K562 (cell line): Measurements from ENCODE around the gene PTGER3. TPM values are rescaled to one million over a fixed set of nuclear protein-coding genes. Genes with fewer than 3 reads are reported as not detected.

Experiments used
- ATAC-seq: fragments of 200-7000 bp; cut with Tn5 transposase; 3 replicates; pipeline ENCODE4 v1.9.1; 2020; ENCODE audit warnings: moderate library complexity
- BruUV-seq: library from RNA; stranded (reverse); fragments of 400-500 nt; replicated peaks from 2 replicates; lab custom pipeline; 2021; lab: Mats Ljungman, UMichigan
- CTCF ChIA-PET: fragments of 300-600 bp; formaldehyde crosslinking; extraction: SDS; loops from one replicate; lab custom pipeline; 2021; ENCODE audit warnings: low intra/inter-chr PET ratio; lab: Yijun Ruan, JAX
- POLR2A ChIA-PET: fragments of 300-600, 350-650 bp; sonication (Branson Sonifier 250); formaldehyde crosslinking; extraction: SDS; loops from one replicate; lab custom pipeline; 2021; ENCODE audit warnings: antibody characterized with exemption, inconsistent platforms; lab: Yijun Ruan, JAX
- DNase-seq, 4 experiments: peaks; one replicate each; pipeline versions ENCODE4 v3.0.0 to v3.0.0-alpha.2; 2011 to 2018; ENCODE audit warnings: low spot score in 3 of 4, mixed read lengths in 3 of 4; ENCODE audit errors: extremely low read depth in 1 of 4
- FAIRE-seq: peaks from 2 replicates; lab custom pipeline; 2011; peaks lifted over from hg19 to GRCh38; lab: Jason Lieb, UNC
- H2AFZ ChIP-seq: 2 replicates; pipeline ENCODE4 v1.6.0; 2011; ENCODE audit warnings: low read depth, low read length, control low read depth, inconsistent platforms
- H3K27ac ChIP-seq: fragments of 200-600 bp; 3 replicates; pipeline ENCODE4 v1.8.0; 2011; ENCODE audit warnings: low read depth, mild to moderate bottlenecking, control low read depth, inconsistent platforms, low read length, moderate library complexity, mixed read lengths; ENCODE audit errors: extremely low read depth
- H3K27me3 ChIP-seq, 2 experiments: fragments of 300-600 bp in 1 of 2; 2 replicates in 1 of 2; 3 replicates in 1 of 2; pipeline versions ENCODE4 v1.6.0 to v1.8.0; 2011; ENCODE audit warnings: inconsistent platforms in 2 of 2, low read length in 2 of 2, mild to moderate bottlenecking in 1 of 2, mixed read lengths in 1 of 2, moderate library complexity in 1 of 2; ENCODE audit not compliant: control insufficient read depth in 2 of 2, insufficient read depth in 2 of 2
- H3K36me3 ChIP-seq: fragments of 300-600 bp; 3 replicates; pipeline ENCODE4 v1.8.0; 2011; ENCODE audit warnings: mild to moderate bottlenecking, low read length, inconsistent platforms; ENCODE audit not compliant: control insufficient read depth, insufficient read depth
- H3K4me1 ChIP-seq, 2 experiments: fragments of 200-600 bp in 1 of 2; replicated peaks in 1 of 2; 2 replicates in 1 of 2; 3 replicates in 1 of 2; pipeline versions ENCODE4 v1.5.1 to v1.8.0; 2011; ENCODE audit warnings: inconsistent platforms in 2 of 2, low read length in 2 of 2, mild to moderate bottlenecking in 1 of 2, mixed read lengths in 1 of 2, moderate library complexity in 1 of 2; ENCODE audit not compliant: control insufficient read depth in 2 of 2, insufficient read depth in 2 of 2
- H3K4me2 ChIP-seq: 2 replicates; pipeline ENCODE4 v1.6.1; 2011; ENCODE audit warnings: low read length, control low read depth, inconsistent platforms, mixed read lengths; ENCODE audit not compliant: insufficient read depth
- H3K4me3 ChIP-seq: fragments of 200-600 bp; sonication (generic), shearing (Covaris generic); 2 replicates; pipeline ENCODE4 v1.5.1; 2016; ENCODE audit warnings: control low read depth, inconsistent platforms
- H3K79me2 ChIP-seq: fragments of 200-600 bp; 3 replicates; pipeline ENCODE4 v1.8.0; 2011; ENCODE audit warnings: low read length, inconsistent platforms; ENCODE audit not compliant: control insufficient read depth, insufficient read depth
- H3K9ac ChIP-seq, 2 experiments: 2 replicates each; pipeline versions ENCODE4 v1.6.0 to v1.6.1; 2011; ENCODE audit warnings: low read depth in 2 of 2, low read length in 2 of 2, control low read depth in 1 of 2, inconsistent platforms in 1 of 2, mild to moderate bottlenecking in 1 of 2, mixed read lengths in 1 of 2; ENCODE audit not compliant: insufficient read depth in 1 of 2
- H3K9me1 ChIP-seq: one replicate; pipeline ENCODE4 v1.6.0; 2011; ENCODE audit warnings: inconsistent platforms, mild to moderate bottlenecking, low read length, moderate library complexity; ENCODE audit not compliant: control insufficient read depth, insufficient read depth
- H3K9me3 ChIP-seq: replicated peaks from 2 replicates; pipeline ENCODE4 v1.5.1; 2011; ENCODE audit warnings: low read depth, low read length, inconsistent platforms; ENCODE audit not compliant: control insufficient read depth, insufficient read depth
- H4K20me1 ChIP-seq: replicated peaks from 2 replicates; pipeline ENCODE4 v1.6.1; 2011; ENCODE audit warnings: low read length, inconsistent platforms, mixed read lengths; ENCODE audit not compliant: control insufficient read depth, insufficient read depth
- ARID1B ChIP-seq: fragments of 450-650 bp; IDR thresholded peaks from 2 replicates; pipeline ENCODE4 v1.6.1; 2016; ENCODE audit warnings: antibody characterized with exemption, mild to moderate bottlenecking, inconsistent platforms
- BHLHE40 ChIP-seq: IDR thresholded peaks from 2 replicates; pipeline ENCODE4 v1.6.1; 2011; ENCODE audit warnings: low read length, improper control_type of control experiment
- C11orf30 ChIP-seq: fragments of 450-650 bp; IDR thresholded peaks from 2 replicates; pipeline ENCODE4 v1.6.1; 2016; ENCODE audit warnings: low read depth, mild to moderate bottlenecking
- CHD1 ChIP-seq: fragments of 200-600 bp; sonication (generic); IDR thresholded peaks from one replicate; pipeline ENCODE4 v1.6.1; 2012; ENCODE audit warnings: mild to moderate bottlenecking, moderate library complexity, low read length, inconsistent platforms
- FOXK1 ChIP-seq: sonication (generic); formaldehyde crosslinking; IDR thresholded peaks from 2 replicates; pipeline ENCODE4 v1.8.0; 2022; ENCODE audit warnings: missing genetic modification reagents, mild to moderate bottlenecking, borderline replicate concordance
- PHF20 ChIP-seq: fragments of 450-650 bp; IDR thresholded peaks from 2 replicates; pipeline ENCODE4 v1.6.1; 2018; ENCODE audit not compliant: partially characterized antibody
- SAP30 ChIP-seq: fragments of 200-600 bp; sonication (generic); IDR thresholded peaks from 2 replicates; pipeline ENCODE4 v1.6.1; 2012; ENCODE audit warnings: borderline replicate concordance, low read depth, mild to moderate bottlenecking, moderate library complexity, low read length, control low read depth, inconsistent platforms; ENCODE audit not compliant: insufficient read depth, poor library complexity, severe bottlenecking
- SIN3A ChIP-seq, 2 experiments: fragments of 150-350 bp in 1 of 2; IDR thresholded peaks; 2 replicates each; pipeline ENCODE4 v1.6.1; 2011 to 2016; ENCODE audit warnings: borderline replicate concordance in 2 of 2, low read depth in 2 of 2, low read length in 2 of 2, mild to moderate bottlenecking in 2 of 2, moderate library complexity in 2 of 2; ENCODE audit not compliant: control insufficient read depth in 1 of 2
- STAT5A ChIP-seq: IDR thresholded peaks from 2 replicates; pipeline ENCODE4 v1.6.1; 2012; ENCODE audit warnings: low read length, inconsistent platforms, borderline replicate concordance
- ZNF224 ChIP-seq: sonication (generic); formaldehyde crosslinking; IDR thresholded peaks from 2 replicates; pipeline ENCODE4 v1.8.0; 2022; ENCODE audit warnings: mild to moderate bottlenecking, missing genetic modification reagents
- ZNF316 ChIP-seq: fragments of 450-650 bp; IDR thresholded peaks from 2 replicates; pipeline ENCODE4 v1.6.1; 2016
- ZNF354B ChIP-seq: fragments of 250-450 bp; sonication (Bioruptor Pico); IDR thresholded peaks from 2 replicates; pipeline ENCODE4 v1.4.0; 2020
- ZNF431 ChIP-seq: sonication (generic); formaldehyde crosslinking; IDR thresholded peaks from 2 replicates; pipeline ENCODE4 v1.8.0; 2022; ENCODE audit warnings: mild to moderate bottlenecking, missing genetic modification reagents
- ZNF766 ChIP-seq: fragments of 200-800 bp; sonication (Bioruptor generic); conservative IDR thresholded peaks from 2 replicates; pipeline ENCODE4 v1.6.1; 2016; ENCODE audit warnings: missing genetic modification characterization, missing compliant biosample characterization
- WGBS: fragments of 100-300 bp; shearing (Covaris generic); methylation state at CpG from one replicate; pipeline ENCODE4 v1.1.6; 2016; ENCODE audit warnings: low coverage, mixed read lengths; ENCODE audit not compliant: insufficient coverage; ENCODE audit errors: missing lambda C conversion rate; 5-methylcytosine and 5-hydroxymethylcytosine counted together
- in situ Hi-C: fragments of 300-500 bp; cut with MboI; formaldehyde crosslinking; loops from 4 replicates; pipeline ENCODE4 v1.15.0; 2018; ENCODE audit warnings: inconsistent platforms, mixed read lengths
- intact Hi-C: fragments of 100-400 bp; cut with micrococcal nuclease; formaldehyde crosslinking; loops from 2 replicates; pipeline ENCODE4 v1.14.2; 2022
- polyA plus RNA-seq, 8 experiments: library from polyadenylated mRNA; depleted of rRNA in 4 of 8; stranded (reverse) in 5 of 8; unstranded in 3 of 8; fragments of >200 nt; fragmentation: Nextera tagmentation in 2 of 8; fragmentation: Illumina TruSeq in 1 of 8; extraction: Ambion mirVana in 2 of 8; extraction: Trizol in 1 of 8; gene quantifications; 2 replicates each; pipeline versions ENCODE4 v1.2.1 to v1.2.3, GENCODE V29; 2011 to 2014; ENCODE audit warnings: inconsistent platforms in 1 of 8, missing spikeins in 1 of 8
- total RNA-seq, 7 experiments: library from RNA; depleted of rRNA in 6 of 7; stranded (reverse); fragments of >200 nt in 6 of 7; fragmentation: Illumina TruSeq in 2 of 7; extraction: Trizol in 2 of 7; gene quantifications; 2 replicates each; pipeline versions ENCODE4 v1.2.1 to v1.2.3, GENCODE V29; 2011 to 2021; ENCODE audit warnings: low replicate concordance in 1 of 7
- TF ChIP-seq, protein P1 (sequence below): sonication (generic); formaldehyde crosslinking; IDR thresholded peaks from 2 replicates; pipeline ENCODE4 v1.8.0; 2022; ENCODE audit warnings: mild to moderate bottlenecking, low read depth, missing genetic modification reagents
- TF ChIP-seq, protein P2 (sequence below), 2 experiments: fragments of 450-650 bp; conservative IDR thresholded peaks; 2 replicates each; pipeline ENCODE4 v1.6.1; 2017; ENCODE audit warnings: mild to moderate bottlenecking in 2 of 2, moderate library complexity in 2 of 2
- TF ChIP-seq, protein P3 (sequence below): fragments of 450-650 bp; IDR thresholded peaks from 2 replicates; pipeline ENCODE4 v1.6.1; 2016; ENCODE audit warnings: borderline replicate concordance

PTGER3 gene
- total and polyA plus RNA-seq, 9 of the 15 experiments (the other 6 are each of a cell fraction or from before 2014, with no cell fraction given): 3.8 to 28.5 (median 14.2) TPM

DNA sequence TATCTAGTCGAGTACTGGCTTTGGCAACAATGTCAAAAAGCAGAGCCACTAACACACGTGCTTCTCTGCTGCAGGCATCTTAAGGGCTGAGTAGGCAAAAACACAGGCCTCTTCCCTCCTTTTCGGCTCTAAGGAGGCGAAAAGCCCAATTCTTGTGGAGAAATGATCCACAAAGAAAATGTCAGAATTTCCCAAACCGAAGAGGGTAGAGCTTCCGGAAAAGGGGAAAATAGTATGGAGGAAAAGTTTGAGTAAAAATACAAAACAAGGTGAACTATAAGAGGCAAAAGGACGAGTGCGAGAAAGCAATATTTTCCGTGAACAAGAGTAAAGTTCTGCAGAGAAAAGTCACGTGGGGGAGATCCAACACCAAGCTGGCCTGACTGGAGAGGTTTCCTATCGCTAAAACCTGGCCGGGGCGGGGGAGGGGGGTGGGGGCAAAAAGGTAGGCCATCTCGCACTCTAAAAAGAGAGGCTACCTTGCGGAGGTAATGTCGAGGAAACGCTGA lies 32.7 kb upstream of the PTGER3 start:
- no peaks in the 10 kb centered on the region; the same call in 1 of the 2 replicates for H4K20me1 ChIP-seq
- TSS peak; percentile 42 for BruUV-seq
- H3K4me1 ChIP-seq: no peaks in the 10 kb centered on the region; a peak in 2 of 5 replicates
- WGBS: 0% methylated on average over 12 of the region's 17 CpGs
- H3K9me1 ChIP-seq: no peaks in the 10 kb centered on the region
- peaks cover 57% of the 10 kb centered on the region for H3K79me2 ChIP-seq
- peak; percentile 60 to 70 (median 68) for DNase-seq
- ChIA-PET POLR2A (interaction anchor here (0.6 to 1.7 kb wide), 6 partner anchors 7 to 110 kb away, joined by 3 to 6 read pairs (median 4); no protein-coding TSS in a partner anchor), CTCF (no interaction called here)
- no peaks in the 10 kb centered on the region for H3K9me3 ChIP-seq
- peak overlapping the region; percentile 91 to 96 for H3K9ac ChIP-seq
- peaks cover 40% of the 10 kb centered on the region for H3K36me3 ChIP-seq
- H3K27ac ChIP-seq: peak overlapping the region; percentile 89
- peak; percentile 80 for ATAC-seq
- peak overlapping the region; percentile 91 for H2AFZ ChIP-seq
- H3K4me2 ChIP-seq: peak overlapping the region; percentile 90
- in situ Hi-C loops: no loop called here
- H3K27me3 ChIP-seq: no peaks in the 10 kb centered on the region; a peak in 1 of 5 replicates
- FAIRE-seq: no peak
- intact Hi-C loops: loop anchor here (2.0 kb wide), 1 partner anchor 875 kb away; the partner anchor contains the start of gene LRRC40
- H3K4me3 ChIP-seq: peak overlapping the region; percentile 68
- TF ChIP-seq ZNF766 (CRISPR knock-in tag): peak; percentile 99
- no peak for TF ChIP-seq STAT5A
- TF ChIP-seq SAP30: peak; percentile 51
- TF ChIP-seq PHF20: no peak
- no peak for TF ChIP-seq FOXK1 (CRISPR knock-in tag)
- peak; percentile 76 for TF ChIP-seq ZNF316
- TF ChIP-seq SIN3A (IDR thresholded peaks at IDR 0.05; ENCODE audit: borderline replicate concordance in 2 of 2, control insufficient read depth in 1 of 2, low read depth in 2 of 2, low read length in 2 of 2): peak; percentile 17 to 58; a peak in 1 of 4 replicates
- TF ChIP-seq ZNF224 (CRISPR knock-in tag): no peak
- TF ChIP-seq, protein P1, sequence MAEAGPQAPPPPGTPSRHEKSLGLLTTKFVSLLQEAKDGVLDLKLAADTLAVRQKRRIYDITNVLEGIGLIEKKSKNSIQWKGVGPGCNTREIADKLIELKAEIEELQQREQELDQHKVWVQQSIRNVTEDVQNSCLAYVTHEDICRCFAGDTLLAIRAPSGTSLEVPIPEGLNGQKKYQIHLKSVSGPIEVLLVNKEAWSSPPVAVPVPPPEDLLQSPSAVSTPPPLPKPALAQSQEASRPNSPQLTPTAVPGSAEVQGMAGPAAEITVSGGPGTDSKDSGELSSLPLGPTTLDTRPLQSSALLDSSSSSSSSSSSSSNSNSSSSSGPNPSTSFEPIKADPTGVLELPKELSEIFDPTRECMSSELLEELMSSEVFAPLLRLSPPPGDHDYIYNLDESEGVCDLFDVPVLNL (CRISPR knock-in tag): no peak
- TF ChIP-seq ZNF431: no peak
- peak; percentile 64 for TF ChIP-seq C11orf30
- TF ChIP-seq CHD1: peak; percentile 48
- TF ChIP-seq ARID1B: no peak
- TF ChIP-seq, protein P2, sequence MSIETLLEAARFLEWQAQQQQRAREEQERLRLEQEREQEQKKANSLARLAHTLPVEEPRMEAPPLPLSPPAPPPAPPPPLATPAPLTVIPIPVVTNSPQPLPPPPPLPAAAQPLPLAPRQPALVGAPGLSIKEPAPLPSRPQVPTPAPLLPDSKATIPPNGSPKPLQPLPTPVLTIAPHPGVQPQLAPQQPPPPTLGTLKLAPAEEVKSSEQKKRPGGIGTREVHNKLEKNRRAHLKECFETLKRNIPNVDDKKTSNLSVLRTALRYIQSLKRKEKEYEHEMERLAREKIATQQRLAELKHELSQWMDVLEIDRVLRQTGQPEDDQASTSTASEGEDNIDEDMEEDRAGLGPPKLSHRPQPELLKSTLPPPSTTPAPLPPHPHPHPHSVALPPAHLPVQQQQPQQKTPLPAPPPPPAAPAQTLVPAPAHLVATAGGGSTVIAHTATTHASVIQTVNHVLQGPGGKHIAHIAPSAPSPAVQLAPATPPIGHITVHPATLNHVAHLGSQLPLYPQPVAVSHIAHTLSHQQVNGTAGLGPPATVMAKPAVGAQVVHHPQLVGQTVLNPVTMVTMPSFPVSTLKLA (conservative IDR thresholded peaks at IDR 0.05): peak; percentile 35 to 62; a peak in 3 of 4 replicates
- TF ChIP-seq, protein P3, sequence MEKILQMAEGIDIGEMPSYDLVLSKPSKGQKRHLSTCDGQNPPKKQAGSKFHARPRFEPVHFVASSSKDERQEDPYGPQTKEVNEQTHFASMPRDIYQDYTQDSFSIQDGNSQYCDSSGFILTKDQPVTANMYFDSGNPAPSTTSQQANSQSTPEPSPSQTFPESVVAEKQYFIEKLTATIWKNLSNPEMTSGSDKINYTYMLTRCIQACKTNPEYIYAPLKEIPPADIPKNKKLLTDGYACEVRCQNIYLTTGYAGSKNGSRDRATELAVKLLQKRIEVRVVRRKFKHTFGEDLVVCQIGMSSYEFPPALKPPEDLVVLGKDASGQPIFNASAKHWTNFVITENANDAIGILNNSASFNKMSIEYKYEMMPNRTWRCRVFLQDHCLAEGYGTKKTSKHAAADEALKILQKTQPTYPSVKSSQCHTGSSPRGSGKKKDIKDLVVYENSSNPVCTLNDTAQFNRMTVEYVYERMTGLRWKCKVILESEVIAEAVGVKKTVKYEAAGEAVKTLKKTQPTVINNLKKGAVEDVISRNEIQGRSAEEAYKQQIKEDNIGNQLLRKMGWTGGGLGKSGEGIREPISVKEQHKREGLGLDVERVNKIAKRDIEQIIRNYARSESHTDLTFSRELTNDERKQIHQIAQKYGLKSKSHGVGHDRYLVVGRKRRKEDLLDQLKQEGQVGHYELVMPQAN: peak; percentile 71
- TF ChIP-seq ZNF354B (CRISPR knock-in tag): no peak
- TF ChIP-seq BHLHE40: peak; percentile 11; the same call in 1 of the 2 replicates
